Left hindlimb (tissue), 1 donor: ENCODE data around the gene NIM1K.
"Not testable (repeated sequence)": the region's sequence is repeated elsewhere in the genome, so short reads cannot be mapped to it uniquely, and the experiment has no call there.

ENCODE experiments used
- DNase-seq: peaks from one replicate; pipeline ENCODE4 v3.0.0-alpha.2; 2018

NIM1K gene

DNA sequence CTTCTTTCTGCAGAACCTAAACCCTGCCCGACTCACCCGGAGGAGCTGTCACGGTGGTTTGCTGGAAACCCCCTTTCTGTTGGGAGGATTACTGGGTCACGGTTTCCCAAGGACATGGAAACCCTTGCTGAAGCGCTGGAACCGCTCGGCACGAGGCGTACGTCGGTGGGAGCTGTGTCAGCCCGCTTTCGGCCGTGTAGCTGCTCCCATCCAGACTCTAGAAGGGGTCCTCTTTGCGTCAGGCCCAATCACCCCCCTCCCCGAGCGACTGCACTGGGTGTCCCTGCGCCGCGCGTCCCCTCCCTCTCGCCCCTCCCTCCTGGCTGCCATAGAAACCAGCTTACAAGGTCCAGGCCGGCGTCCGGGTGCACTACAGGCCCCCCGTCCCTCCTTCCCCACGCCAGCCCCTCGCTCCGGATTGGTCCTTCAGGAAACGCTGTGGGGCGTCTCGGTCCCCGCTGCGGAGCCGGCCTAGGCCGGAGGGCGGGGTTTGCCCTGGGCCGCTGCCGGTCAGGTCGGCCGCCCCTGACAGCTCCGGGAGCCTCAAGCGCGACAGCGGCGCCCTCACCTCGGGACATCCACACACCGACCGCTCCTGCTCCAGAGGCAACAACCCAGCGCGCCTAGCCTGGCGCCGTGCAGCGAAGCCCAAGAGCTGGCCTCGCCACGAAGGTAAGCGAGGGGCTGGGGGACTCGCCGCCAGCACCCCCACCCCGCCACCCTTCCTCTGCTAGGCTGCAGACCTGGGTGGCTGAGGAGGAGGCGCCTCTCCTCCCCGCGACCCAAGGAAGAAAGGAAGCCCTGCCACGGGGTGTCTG is at the start of gene NIM1K:
Gene NIM1K, plus strand, starts transcription at position 486 of the 818 bp plus-strand sequence. CDS start 53,551 bp downstream, outside the sequence.
- DNase-seq = peak; percentile 78

- DNase-seq = no peak
Observed at GRCh38 chr5:43145071-43145470, 47.0 kb upstream of the NIM1K start.

GRCh38 chr5:43146958-43147357 is 45.1 kb upstream of the NIM1K start:
- no peak for DNase-seq

- no peak for DNase-seq
Observed at GRCh38 chr5:43148417-43148816, 43.6 kb upstream of the NIM1K start.

DNA sequence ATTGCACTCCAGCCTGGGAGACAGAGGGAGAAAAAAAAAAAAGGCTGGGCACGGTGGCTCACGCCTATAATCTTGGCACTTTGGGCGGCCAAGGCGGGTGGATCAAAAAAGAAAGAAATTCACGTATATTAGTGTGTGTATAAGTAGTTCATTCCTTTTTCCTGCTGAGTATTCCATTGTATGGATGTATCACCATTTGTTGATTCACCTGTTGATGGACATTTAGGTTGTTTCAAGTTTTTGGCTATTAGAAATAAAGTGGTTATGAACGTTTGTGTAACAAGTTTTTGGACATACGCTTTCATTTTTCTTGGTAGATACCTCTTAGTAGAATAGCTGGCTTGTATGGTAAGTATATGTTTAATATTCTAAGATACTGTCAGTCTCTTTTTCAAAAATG is 42.8 kb upstream of the NIM1K start:
- DNase-seq = no peak

DNA sequence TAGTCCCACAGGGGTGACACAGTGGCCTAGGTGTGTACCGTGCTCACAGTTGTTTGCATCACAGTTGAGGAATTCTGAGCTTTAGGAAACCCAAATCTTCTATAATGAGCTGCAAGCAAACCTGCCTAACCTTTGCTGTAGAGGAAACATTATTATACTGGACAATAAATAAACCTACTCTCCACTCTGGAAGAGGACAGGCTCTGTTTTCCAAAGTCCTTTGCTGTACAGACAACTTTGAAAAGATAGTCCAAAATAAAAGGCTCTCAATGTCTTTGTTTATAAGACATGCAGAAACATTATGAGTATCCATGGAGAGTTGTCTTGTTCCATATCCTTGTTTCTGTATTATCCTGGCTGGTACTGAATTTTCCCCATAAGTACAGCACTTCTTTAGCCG is 42.0 kb upstream of the NIM1K start:
- no peak for DNase-seq

DNA sequence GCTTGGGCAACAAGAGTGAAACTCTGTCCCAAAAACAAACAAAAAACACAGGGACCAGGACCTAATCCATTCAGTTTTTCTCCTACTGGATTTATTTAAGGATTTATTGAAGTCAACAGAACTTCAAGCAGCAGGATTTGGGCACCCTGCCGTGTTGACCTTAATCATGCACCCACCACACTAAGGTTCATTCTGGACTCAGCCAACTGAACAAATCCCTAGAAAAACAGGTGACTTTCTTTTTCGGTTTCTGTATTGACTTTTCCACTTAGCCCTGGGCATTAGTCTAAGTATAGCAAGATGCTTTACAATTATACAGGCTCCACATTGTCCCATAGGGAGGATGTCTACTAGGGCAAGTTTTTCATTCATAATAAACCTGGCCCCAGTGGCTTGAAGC is 41.3 kb upstream of the NIM1K start:
- DNase-seq = no peak

- DNase-seq = no peak
Observed at GRCh38 chr5:43152946-43153345, 39.1 kb upstream of the NIM1K start.

DNA sequence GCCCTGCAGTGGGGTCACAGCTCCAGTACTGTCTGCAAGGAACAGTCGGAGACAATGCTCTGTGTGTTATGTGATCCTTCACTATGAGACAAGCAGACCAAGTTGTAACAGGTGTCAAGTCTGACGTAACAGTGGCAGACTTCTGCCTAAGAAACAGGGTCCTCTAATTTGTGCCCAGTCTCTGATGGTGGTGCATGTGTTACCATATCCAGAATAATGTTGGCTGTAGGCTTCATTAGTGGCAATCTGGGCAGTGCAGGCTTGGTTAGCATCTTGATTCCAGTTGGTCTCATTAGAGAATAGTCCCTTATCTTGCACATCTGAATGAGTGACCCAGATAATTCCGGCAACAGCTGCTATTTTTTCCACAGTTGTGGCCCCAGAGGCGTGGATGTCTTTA is 37.6 kb upstream of the NIM1K start:
- no peak for DNase-seq

GRCh38 chr5:43155394-43156096 is 36.5 kb upstream of the NIM1K start:
- no peak for DNase-seq

DNA sequence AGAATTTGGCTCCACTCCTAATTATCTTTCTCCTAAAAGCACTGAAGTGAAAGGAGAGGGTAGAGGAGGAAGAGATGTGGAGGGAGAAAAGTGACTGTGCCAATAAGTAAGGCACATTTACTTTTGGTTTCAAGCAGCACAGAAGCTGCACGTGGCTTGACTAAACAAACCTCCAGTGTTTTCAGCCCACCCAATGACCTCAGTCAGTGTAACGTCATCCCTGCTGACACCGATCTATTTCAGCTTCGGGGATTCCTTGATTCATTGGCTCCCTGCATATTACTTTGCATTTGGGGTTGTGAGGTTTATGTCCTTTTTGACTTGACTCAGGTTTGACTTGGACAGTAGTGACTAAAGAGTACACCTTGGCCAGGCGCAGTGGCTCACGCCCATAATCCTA is 35.6 kb upstream of the NIM1K start:
- no peak for DNase-seq

GRCh38 chr5:43157068-43157467 is 35.0 kb upstream of the NIM1K start:
- DNase-seq = no peak

GRCh38 chr5:43161244-43161643 is 30.8 kb upstream of the NIM1K start:
- DNase-seq = no peak

- DNase-seq = not testable (repeated sequence)
Observed at GRCh38 chr5:43164801-43165200, 27.2 kb upstream of the NIM1K start.

- DNase-seq = no peak
Observed at GRCh38 chr5:43165323-43165722, 26.7 kb upstream of the NIM1K start.

GRCh38 chr5:43168175-43168574 is 23.9 kb upstream of the NIM1K start:
- DNase-seq = no peak

DNA sequence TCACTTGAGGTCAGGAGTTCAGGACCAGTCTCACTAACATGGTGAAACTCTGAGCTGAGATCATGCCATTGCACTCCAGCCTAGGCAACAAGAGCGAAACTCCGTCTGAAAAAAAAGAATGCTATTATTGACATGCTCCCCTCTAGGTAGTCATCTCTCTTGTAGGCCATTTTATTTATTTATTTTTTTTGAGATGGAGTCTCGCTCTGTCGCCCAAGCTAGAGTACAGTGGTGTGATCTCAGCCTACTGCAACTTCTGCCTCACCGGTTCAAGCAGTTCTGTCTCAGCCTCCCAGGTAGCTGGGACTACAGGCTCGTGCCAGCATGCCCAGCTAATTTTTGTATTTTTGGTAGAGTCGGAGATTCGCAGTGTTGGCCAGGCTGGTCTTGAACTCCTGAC is 20.6 kb upstream of the NIM1K start:
- no peak for DNase-seq

GRCh38 chr5:43171926-43172325 is 20.1 kb upstream of the NIM1K start:
- DNase-seq = no peak

DNA sequence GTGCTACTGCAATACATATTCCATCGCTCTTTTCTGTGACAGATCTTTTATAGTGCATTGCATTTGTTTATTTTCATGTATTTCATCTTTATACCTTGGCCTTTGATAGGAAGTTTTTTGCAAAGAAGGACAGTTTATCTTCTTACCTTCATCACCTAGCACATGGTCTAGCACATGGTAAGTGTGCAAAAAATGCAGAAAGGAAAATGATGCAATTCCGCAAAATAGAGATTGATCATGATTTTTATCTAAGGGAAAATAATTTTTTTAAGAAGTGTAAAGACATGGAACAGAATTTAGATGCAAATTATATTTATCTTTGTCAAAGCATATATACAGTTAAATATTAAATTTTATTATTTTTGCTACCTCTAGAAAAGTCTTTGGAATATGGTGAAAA is 19.2 kb upstream of the NIM1K start:
- no peak for DNase-seq

DNA sequence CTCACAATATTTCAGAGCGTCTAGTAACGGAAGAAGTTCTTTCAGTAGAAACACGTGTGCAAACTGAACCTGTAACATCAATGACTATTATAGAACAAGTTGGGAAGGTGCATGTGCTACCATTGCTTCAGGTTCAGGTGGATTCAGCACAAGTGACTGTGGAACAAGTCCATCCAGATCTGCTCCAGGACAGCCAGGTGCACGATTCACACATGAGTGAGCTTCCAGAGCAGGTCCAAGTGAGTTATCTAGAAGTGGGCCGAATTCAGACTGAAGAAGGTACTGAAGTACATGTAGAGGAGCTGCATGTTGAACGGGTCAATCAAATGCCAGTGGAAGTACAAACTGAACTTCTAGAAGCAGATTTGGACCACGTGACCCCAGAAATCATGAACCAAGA is 17.4 kb upstream of the NIM1K start:
- no peak for DNase-seq

- no peak for DNase-seq
Observed at GRCh38 chr5:43179836-43180235, 12.2 kb upstream of the NIM1K start.

DNA sequence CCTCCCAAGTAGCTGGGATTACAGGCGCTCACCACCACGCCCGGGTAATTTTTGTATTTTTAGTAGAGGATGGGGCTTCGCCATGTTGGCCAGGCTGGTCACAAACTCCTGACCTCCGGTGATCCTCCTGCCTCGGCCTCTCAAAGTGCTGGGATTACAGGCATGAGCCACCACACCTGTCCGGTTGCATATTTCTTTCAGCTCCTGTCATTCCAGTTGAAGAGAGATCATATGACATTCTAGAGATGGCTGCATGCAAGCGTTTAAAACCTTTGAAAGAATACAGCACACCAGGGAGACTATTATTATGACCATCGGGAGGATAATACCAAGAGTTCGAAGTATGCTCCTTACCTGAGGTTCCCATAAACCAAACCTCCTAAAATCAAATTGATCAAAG is 9.6 kb upstream of the NIM1K start:
- DNase-seq = no peak

DNA sequence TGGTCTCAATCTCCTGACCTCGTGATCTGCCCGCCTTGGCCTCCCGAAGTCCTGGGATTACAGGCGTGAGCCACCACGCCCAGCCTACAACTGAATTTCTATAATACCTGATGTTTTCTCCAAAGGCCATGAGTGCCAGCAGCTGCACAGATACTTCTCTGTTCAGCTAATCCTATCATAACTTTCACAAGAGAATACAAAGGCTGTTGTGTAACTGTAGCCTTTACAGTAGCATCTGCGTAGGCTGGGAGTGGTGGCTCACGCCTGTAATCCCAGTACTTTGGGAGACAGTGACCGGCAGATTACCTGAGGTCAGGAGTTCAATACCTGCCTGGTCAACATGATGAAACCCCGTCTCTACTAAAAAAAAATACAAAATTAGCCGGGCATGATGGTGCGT is 8.9 kb upstream of the NIM1K start:
- not testable (repeated sequence) for DNase-seq
